Ascending aorta (tissue), 2 donors: ENCODE data around the gene INSYN2B. TPM values are rescaled to one million over a fixed set of nuclear protein-coding genes. Genes with fewer than 3 reads are reported as not detected.

Source experiments
- DNase-seq, 2 donors: peaks; one replicate each; pipeline ENCODE4 v3.0.0-alpha.2; 2019; ENCODE audit warnings: low spot score in 2 of 2
- H3K27ac ChIP-seq, 2 donors: fragments of 200-600 bp; sonication (generic); one replicate each; pipeline ENCODE4 v1.5.1; 2016 to 2017; ENCODE audit warnings: mild to moderate bottlenecking in 1 of 2
- H3K27me3 ChIP-seq: fragments of 200-600 bp; sonication (generic); one replicate; pipeline ENCODE4 v1.5.1; 2017
- H3K36me3 ChIP-seq, 2 donors: fragments of 200-600 bp; sonication (generic); one replicate each; pipeline ENCODE4 v1.5.1; 2016
- H3K4me1 ChIP-seq, 2 donors: fragments of 200-600 bp; sonication (generic); one replicate each; pipeline ENCODE4 v1.5.1; 2016 to 2017; ENCODE audit warnings: mild to moderate bottlenecking in 1 of 2
- H3K4me3 ChIP-seq, 2 donors: fragments of 200-600 bp; sonication (generic); one replicate each; pipeline ENCODE4 v1.5.1; 2016 to 2017; ENCODE audit warnings: mild to moderate bottlenecking in 1 of 2
- H3K9me3 ChIP-seq, 2 donors: fragments of 200-600 bp; sonication (generic); one replicate each; pipeline ENCODE4 v1.5.1; 2016
- CTCF ChIP-seq, 3 experiments: fragments of 200-600 bp in 2 of 3; fragments of 450-650 bp in 1 of 3; sonication (generic) in 2 of 3; IDR thresholded peaks; one replicate each; pipeline ENCODE4 v1.5.1; 2016 to 2019; ENCODE audit warnings: antibody characterized with exemption in 3 of 3, mild to moderate bottlenecking in 1 of 3, moderate library complexity in 1 of 3
- intact Hi-C: fragments of 100-400 bp; cut with DNase I; formaldehyde crosslinking; loops from one replicate; pipeline ENCODE4 v1.15.1; 2023
- total RNA-seq: library from RNA; depleted of rRNA; stranded (reverse); fragments of >200 nt; gene quantifications from one replicate; pipeline ENCODE4 v1.1.0, GENCODE V29; 2016

Gene INSYN2B
- total RNA-seq, 1 donor from 2014 or later, result not detected

- no peak for TF ChIP-seq CTCF (IDR thresholded peaks at IDR 0.05)
Observed at GRCh38 chr5:169942181-169942580, 38.1 kb downstream of the INSYN2B start.

DNA sequence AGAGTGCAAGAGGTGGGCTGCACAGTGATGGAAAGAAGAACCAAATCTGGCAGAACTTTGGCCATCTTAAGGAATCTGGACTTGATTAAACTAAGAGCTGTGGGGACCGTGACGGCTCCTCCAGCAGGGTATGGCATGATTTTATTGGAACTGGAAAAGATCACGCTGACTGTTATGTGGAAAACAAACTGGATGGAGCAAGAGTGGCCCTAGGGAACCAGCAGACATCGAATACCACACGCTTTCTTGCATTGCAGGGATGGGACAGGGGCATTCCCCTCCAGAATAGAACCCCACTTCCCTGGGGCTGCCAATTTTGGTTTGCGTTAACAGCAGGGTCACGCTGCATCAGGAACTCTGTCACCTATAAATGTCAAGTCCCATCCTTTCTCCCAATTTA lies 38.8 kb downstream of the INSYN2B start:
- intact Hi-C loops, result no loop called here
- H3K4me3 ChIP-seq, result no peak overlapping the region
- no peaks in the 10 kb centered on the region for H3K27me3 ChIP-seq
- H3K4me1 ChIP-seq, result no peaks in the 10 kb centered on the region
- no peaks in the 10 kb centered on the region for H3K36me3 ChIP-seq
- DNase-seq, result no peak
- TF ChIP-seq CTCF (IDR thresholded peaks at IDR 0.05), result no peak
- no peaks in the 10 kb centered on the region for H3K9me3 ChIP-seq
- H3K27ac ChIP-seq, result no peak overlapping the region

More at GRCh38 chr5:169942181-169942580, 38.1 kb downstream of the INSYN2B start:
- no peaks in the 10 kb centered on the region for H3K9me3 ChIP-seq
- no peaks in the 10 kb centered on the region for H3K4me1 ChIP-seq
- intact Hi-C loops, result no loop called here
- H3K36me3 ChIP-seq, result no peaks in the 10 kb centered on the region
- H3K27ac ChIP-seq, result no peak overlapping the region
- no peaks in the 10 kb centered on the region for H3K27me3 ChIP-seq
- H3K4me3 ChIP-seq, result no peak overlapping the region
- DNase-seq, result no peak

GRCh38 chr5:169939731-169940130 lies 40.6 kb downstream of the INSYN2B start:
- no peak for DNase-seq
- H3K9me3 ChIP-seq, result no peaks in the 10 kb centered on the region
- H3K36me3 ChIP-seq, result no peaks in the 10 kb centered on the region
- H3K27me3 ChIP-seq, result no peaks in the 10 kb centered on the region
- no peak overlapping the region for H3K27ac ChIP-seq
- intact Hi-C loops, result no loop called here
- no peak for TF ChIP-seq CTCF (IDR thresholded peaks at IDR 0.05)
- no peak overlapping the region for H3K4me3 ChIP-seq
- H3K4me1 ChIP-seq, result no peaks in the 10 kb centered on the region

DNA sequence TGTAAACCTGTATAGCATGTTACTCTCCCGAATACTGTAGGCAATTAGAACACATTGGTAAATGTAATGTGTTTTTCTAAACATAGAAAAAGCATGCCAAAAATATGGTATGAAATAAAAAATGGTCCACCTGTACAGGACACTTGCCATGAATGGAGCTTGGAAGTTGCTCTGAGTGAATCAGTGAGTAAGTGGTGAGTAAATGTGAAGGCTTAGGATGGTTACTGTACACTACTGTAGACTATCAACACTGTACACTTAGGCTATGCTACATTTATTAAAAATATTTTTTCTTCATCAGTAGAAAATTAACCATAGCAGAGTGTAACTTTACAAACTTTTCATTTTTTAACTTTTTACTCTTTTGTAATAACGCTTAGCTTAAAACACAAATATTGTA lies 41.9 kb downstream of the INSYN2B start:
- Histone ChIP-seq H3K36me3 (no peaks in the 10 kb centered on the region), H3K4me1 (no peaks in the 10 kb centered on the region), H3K27ac (no peak overlapping the region), H3K27me3 (no peaks in the 10 kb centered on the region), H3K9me3 (no peaks in the 10 kb centered on the region), H3K4me3 (no peak overlapping the region)
- no peak for TF ChIP-seq CTCF (IDR thresholded peaks at IDR 0.05)
- intact Hi-C loops, result no loop called here
- DNase-seq, result no peak

- Histone ChIP-seq H3K27me3 (no peaks in the 10 kb centered on the region), H3K4me3 (no peak overlapping the region), H3K27ac (no peak overlapping the region), H3K9me3 (no peaks in the 10 kb centered on the region), H3K36me3 (no peaks in the 10 kb centered on the region), H3K4me1 (no peaks in the 10 kb centered on the region)
- no peak for DNase-seq
- intact Hi-C loops, result no loop called here
- no peak for TF ChIP-seq CTCF (IDR thresholded peaks at IDR 0.05)
Observed at GRCh38 chr5:169935762-169936161, 44.5 kb downstream of the INSYN2B start.

DNA sequence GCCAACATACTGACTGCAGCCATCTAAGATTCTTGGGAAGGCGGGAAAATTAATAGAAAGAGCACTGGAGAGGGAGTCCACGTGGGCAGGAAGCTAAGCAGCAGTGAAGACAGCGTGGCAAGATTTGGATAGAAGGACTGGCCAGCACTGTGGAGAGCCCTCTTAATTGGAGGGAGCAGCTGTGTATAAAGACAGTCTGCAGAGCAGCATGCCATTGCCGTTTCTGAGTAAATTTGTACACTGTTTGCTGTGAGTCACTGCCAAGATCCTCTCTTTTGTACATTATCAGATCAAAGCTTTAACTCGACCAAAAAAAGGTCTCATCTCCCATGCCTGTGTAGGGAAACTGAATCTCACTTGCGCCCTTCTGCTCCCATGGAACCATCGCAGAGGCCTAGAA lies 45.3 kb downstream of the INSYN2B start:
- DNase-seq, result no peak
- no peaks in the 10 kb centered on the region for H3K36me3 ChIP-seq
- TF ChIP-seq CTCF (IDR thresholded peaks at IDR 0.05), result no peak
- no peaks in the 10 kb centered on the region for H3K27me3 ChIP-seq
- intact Hi-C loops, result no loop called here
- H3K9me3 ChIP-seq, result no peaks in the 10 kb centered on the region
- H3K27ac ChIP-seq, result no peak overlapping the region
- no peak overlapping the region for H3K4me3 ChIP-seq
- H3K4me1 ChIP-seq, result no peaks in the 10 kb centered on the region
